Smooth muscle cell (in vitro differentiated cells): Measurements from ENCODE around the gene SYT9. TPM values are rescaled to one million over a fixed set of nuclear protein-coding genes. Genes with fewer than 3 reads are reported as not detected.
A peak's percentile ranks its signal among the peaks of the same experiment; 100 is the strongest.

Source experiments
- DNase-seq: peaks from one replicate; lab custom pipeline; 2025; ENCODE audit not compliant: unreplicated experiment; lab: John Stamatoyannopoulos, UW
- H2AFZ ChIP-seq: fragments of 200-600 bp; sonication (generic); 2 replicates; pipeline ENCODE4 v1.6.0; 2016; ENCODE audit warnings: antibody characterized with exemption, low read depth, mild to moderate bottlenecking
- H3F3A ChIP-seq: fragments of 200-600 bp; sonication (generic); 2 replicates; pipeline ENCODE4 v1.6.0; 2017; ENCODE audit warnings: antibody characterized with exemption, low read depth
- H3K27ac ChIP-seq: fragments of 200-600 bp; sonication (generic); 2 replicates; pipeline ENCODE4 v1.5.1; 2016; ENCODE audit warnings: low read depth, mild to moderate bottlenecking
- H3K27me3 ChIP-seq: fragments of 200-600 bp; sonication (generic); 2 replicates; pipeline ENCODE4 v1.6.1; 2016; ENCODE audit warnings: low read depth, mild to moderate bottlenecking
- H3K36me3 ChIP-seq: fragments of 200-600 bp; sonication (generic); 2 replicates; pipeline ENCODE4 v1.5.1; 2016; ENCODE audit warnings: low read depth
- H3K4me1 ChIP-seq: fragments of 200-600 bp; sonication (generic); 2 replicates; pipeline ENCODE4 v1.5.1; 2016; ENCODE audit warnings: low read depth
- H3K4me2 ChIP-seq: fragments of 200-600 bp; sonication (generic); 2 replicates; pipeline ENCODE4 v1.6.0; 2016; ENCODE audit warnings: mild to moderate bottlenecking
- H3K4me3 ChIP-seq: fragments of 200-600 bp; sonication (generic); 2 replicates; pipeline ENCODE4 v1.5.1; 2016; ENCODE audit warnings: mild to moderate bottlenecking
- H3K79me2 ChIP-seq: fragments of 200-600 bp; sonication (generic); 2 replicates; pipeline ENCODE4 v1.6.0; 2016; ENCODE audit warnings: low read depth, mild to moderate bottlenecking
- H3K9ac ChIP-seq: fragments of 200-600 bp; sonication (generic); 2 replicates; pipeline ENCODE4 v1.6.0; 2016; ENCODE audit warnings: low read depth
- H3K9me3 ChIP-seq: fragments of 200-600 bp; sonication (generic); replicated peaks from 2 replicates; pipeline ENCODE4 v1.5.1; 2016; ENCODE audit warnings: low read depth
- H4K20me1 ChIP-seq: fragments of 200-600 bp; sonication (generic); 2 replicates; pipeline ENCODE4 v1.6.0; 2016; ENCODE audit warnings: low read depth
- WGBS: methylation state at CpG from one replicate; pipeline ENCODE4 v1.1.7; 2016; ENCODE audit warnings: low lambda C conversion rate; 5-methylcytosine and 5-hydroxymethylcytosine counted together
- polyA plus RNA-seq: library from polyadenylated mRNA; unstranded; fragments of >200 nt; fragmentation: Nextera tagmentation; extraction: Ambion mirVana; gene quantifications from 2 replicates; pipeline ENCODE4 v1.2.1, GENCODE V29; 2016
- total RNA-seq: library from RNA; depleted of rRNA; stranded (reverse); fragments of >200 nt; gene quantifications from 2 replicates; pipeline ENCODE4 v1.2.3, GENCODE V29; 2014
- TF ChIP-seq, protein P1 (sequence below): fragments of 200-600 bp; sonication (generic); IDR thresholded peaks from 2 replicates; pipeline ENCODE4 v1.5.1; 2017; ENCODE audit warnings: borderline replicate concordance, mild to moderate bottlenecking, antibody characterized with exemption; ENCODE audit not compliant: insufficient read depth, poor library complexity, severe bottlenecking

The SYT9 gene
- total and polyA plus RNA-seq, 2 experiments from 2014 or later: 0.06 TPM; not detected in 1

DNA sequence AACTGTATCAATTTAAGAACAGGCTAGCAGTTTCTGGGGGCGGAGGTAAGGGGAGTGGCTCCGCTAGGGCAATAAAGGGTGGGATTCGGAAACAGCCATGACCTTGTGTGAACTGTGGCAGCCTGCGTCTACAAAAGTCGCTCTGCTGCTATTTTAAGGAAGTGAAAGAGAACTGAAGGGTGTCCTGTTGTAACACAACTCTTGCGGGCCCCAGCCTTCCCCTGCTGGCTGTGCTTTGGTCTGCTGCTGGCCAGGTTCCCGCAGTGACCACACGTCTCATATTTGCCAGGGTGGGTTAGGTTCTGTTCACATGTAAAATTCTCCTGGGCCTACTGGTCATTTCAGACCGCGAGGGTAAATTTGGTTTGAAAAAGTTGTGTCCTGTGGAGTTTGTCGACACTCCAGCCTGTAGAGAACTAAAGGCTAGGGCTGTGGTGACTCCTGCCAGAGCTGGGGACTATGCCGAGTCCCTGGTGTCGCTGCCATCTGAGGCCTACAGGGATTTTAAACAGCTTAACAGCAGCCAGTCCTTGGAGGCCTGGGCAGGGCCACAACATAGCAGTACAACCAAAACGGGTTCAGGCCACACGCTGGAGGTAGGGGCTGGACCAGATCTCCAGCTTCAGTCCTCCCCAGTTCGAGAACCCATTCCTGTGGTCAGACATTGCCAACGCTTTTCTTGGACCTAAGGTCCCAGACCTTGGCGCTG is 261.0 kb downstream of the SYT9 start:
- Histone ChIP-seq H3K4me1 (peaks cover 12% of the 10 kb centered on the region), H3K27ac (peak overlapping the region; percentile 25), H2AFZ (peak overlapping the region; percentile 92), H3K9ac (peak overlapping the region; percentile 21), H3K27me3 (no peaks in the 10 kb centered on the region), H3K4me2 (peak overlapping the region; percentile 96), H3K9me3 (no peaks in the 10 kb centered on the region), H3K36me3 (no peaks in the 10 kb centered on the region), H3K79me2 (peaks cover 9% of the 10 kb centered on the region), H3F3A (no peaks in the 10 kb centered on the region), H3K4me3 (peak overlapping the region; percentile 67), H4K20me1 (no peaks in the 10 kb centered on the region)
- TF ChIP-seq, protein P1, sequence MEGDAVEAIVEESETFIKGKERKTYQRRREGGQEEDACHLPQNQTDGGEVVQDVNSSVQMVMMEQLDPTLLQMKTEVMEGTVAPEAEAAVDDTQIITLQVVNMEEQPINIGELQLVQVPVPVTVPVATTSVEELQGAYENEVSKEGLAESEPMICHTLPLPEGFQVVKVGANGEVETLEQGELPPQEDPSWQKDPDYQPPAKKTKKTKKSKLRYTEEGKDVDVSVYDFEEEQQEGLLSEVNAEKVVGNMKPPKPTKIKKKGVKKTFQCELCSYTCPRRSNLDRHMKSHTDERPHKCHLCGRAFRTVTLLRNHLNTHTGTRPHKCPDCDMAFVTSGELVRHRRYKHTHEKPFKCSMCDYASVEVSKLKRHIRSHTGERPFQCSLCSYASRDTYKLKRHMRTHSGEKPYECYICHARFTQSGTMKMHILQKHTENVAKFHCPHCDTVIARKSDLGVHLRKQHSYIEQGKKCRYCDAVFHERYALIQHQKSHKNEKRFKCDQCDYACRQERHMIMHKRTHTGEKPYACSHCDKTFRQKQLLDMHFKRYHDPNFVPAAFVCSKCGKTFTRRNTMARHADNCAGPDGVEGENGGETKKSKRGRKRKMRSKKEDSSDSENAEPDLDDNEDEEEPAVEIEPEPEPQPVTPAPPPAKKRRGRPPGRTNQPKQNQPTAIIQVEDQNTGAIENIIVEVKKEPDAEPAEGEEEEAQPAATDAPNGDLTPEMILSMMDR: no peak
- no peak for DNase-seq
- WGBS: 34% methylated on average over 18 of the region's 18 CpGs

- Histone ChIP-seq H3K9ac (peak within 1 kb of the TSS; percentile 26), H3K4me1 (peaks cover 12% of the 10 kb centered on the region), H3K27me3 (no peaks in the 10 kb centered on the region), H3F3A (no peaks in the 10 kb centered on the region), H3K4me2 (peak within 1 kb of the TSS; percentile 96), H2AFZ (peak within 1 kb of the TSS; percentile 92), H3K4me3 (peak within 1 kb of the TSS; percentile 67), H3K27ac (peak within 1 kb of the TSS; percentile 28), H3K79me2 (peaks cover 10% of the 10 kb centered on the region), H4K20me1 (no peaks in the 10 kb centered on the region), H3K9me3 (no peaks in the 10 kb centered on the region), H3K36me3 (no peaks in the 10 kb centered on the region)
- TF ChIP-seq, protein P1: peak; percentile 59
- WGBS: 1% methylated on average over 57 of the region's 79 CpGs
- peak; percentile 83 for DNase-seq
Observed at GRCh38 chr11:7513234-7514098, 261.8 kb downstream of the SYT9 start, which contains the start of gene PPFIBP2. Gene PPFIBP2 (plus strand): TSS chr11:7513999. CDS start chr11:7549476, 35,477 bp downstream.

DNA sequence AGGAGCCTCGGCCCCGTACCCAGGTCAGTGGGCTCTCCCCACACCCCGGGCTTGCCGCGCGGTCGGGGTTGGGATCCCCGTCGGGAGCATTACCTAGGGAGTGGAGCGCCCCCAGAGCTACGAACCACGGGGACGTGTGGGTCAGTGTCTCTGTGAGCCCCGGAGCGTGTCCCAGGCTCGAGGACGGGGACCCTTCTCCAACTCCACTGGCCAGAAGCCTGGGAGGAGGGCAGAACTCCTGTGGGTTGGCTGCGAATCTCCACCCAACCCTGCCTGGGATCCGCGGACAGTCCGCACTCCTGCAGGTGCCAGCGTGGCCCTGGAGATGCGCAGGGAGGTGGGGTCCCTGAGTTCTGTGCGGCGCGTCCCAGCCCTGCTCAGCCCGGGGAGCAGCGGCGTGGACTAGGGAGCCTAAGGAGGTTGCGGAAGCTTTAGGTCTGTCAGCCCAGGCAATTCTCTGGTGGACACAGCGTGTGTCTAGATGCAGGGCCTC is 262.4 kb downstream of the SYT9 start:
- TF ChIP-seq, protein P1: no peak

More for the DNA sequence above, 262.4 kb downstream of the SYT9 start:
- H4K20me1 ChIP-seq: no peaks in the 10 kb centered on the region
- peaks cover 10% of the 10 kb centered on the region for H3K79me2 ChIP-seq
- H2AFZ ChIP-seq: peak overlapping the region; percentile 92
- no peaks in the 10 kb centered on the region for H3F3A ChIP-seq
- peak overlapping the region; percentile 96 for H3K4me2 ChIP-seq
- H3K9me3 ChIP-seq: no peaks in the 10 kb centered on the region
- no peak for DNase-seq
- H3K4me3 ChIP-seq: peak overlapping the region; percentile 67
- no peaks in the 10 kb centered on the region for H3K36me3 ChIP-seq
- H3K9ac ChIP-seq: peak overlapping the region; percentile 26
- WGBS: under 1% methylated on average over 30 of the region's 31 CpGs
- H3K27ac ChIP-seq: no peak overlapping the region
- H3K27me3 ChIP-seq: no peaks in the 10 kb centered on the region
- H3K4me1 ChIP-seq: peaks cover 12% of the 10 kb centered on the region
